Lung (tissue), 12 donors: Measurements from ENCODE around the gene TNFSF9. TPM values are rescaled to one million over a fixed set of nuclear protein-coding genes. Genes with fewer than 3 reads are reported as not detected.

Experiments
- ATAC-seq: fragments of 200-7000 bp; cut with Tn5 transposase; one replicate; pipeline ENCODE4 v1.9.1; 2020; ENCODE audit warnings: moderate number of reproducible peaks; ENCODE audit not compliant: insufficient read depth, low FRiP score
- DNase-seq, 3 donors: peaks; one replicate each; pipeline ENCODE4 v3.0.0-alpha.2; 2013 to 2017
- H3K27ac ChIP-seq, 2 donors: one replicate each; pipeline ENCODE4 v1.5.1; 2013; ENCODE audit warnings: mild to moderate bottlenecking in 2 of 2, moderate library complexity in 2 of 2, control low read depth in 1 of 2, inconsistent platforms in 1 of 2, low read depth in 1 of 2, low read length in 1 of 2
- H3K27me3 ChIP-seq, 3 donors: one replicate each; pipeline ENCODE4 v1.5.1; 2013; ENCODE audit warnings: low read length in 2 of 3; ENCODE audit not compliant: control insufficient read depth in 3 of 3, insufficient read depth in 3 of 3
- H3K36me3 ChIP-seq, 4 donors: one replicate each; pipeline ENCODE4 v1.5.1; 2013; ENCODE audit warnings: low read length in 4 of 4, mild to moderate bottlenecking in 1 of 4, moderate library complexity in 1 of 4; ENCODE audit not compliant: control insufficient read depth in 4 of 4, insufficient read depth in 4 of 4
- H3K4me1 ChIP-seq, 5 donors: one replicate each; pipeline ENCODE4 v1.5.1; 2013; ENCODE audit warnings: low read length in 5 of 5, mild to moderate bottlenecking in 2 of 5, moderate library complexity in 1 of 5; ENCODE audit not compliant: control insufficient read depth in 5 of 5, insufficient read depth in 5 of 5
- H3K4me3 ChIP-seq: one replicate; pipeline ENCODE4 v1.5.1; 2013; ENCODE audit warnings: mild to moderate bottlenecking, control low read depth, moderate library complexity
- H3K9ac ChIP-seq, 2 donors: one replicate each; pipeline ENCODE4 v1.5.1; 2013; ENCODE audit warnings: low read length in 2 of 2, control low read depth in 1 of 2; ENCODE audit not compliant: insufficient read depth in 1 of 2
- H3K9me3 ChIP-seq, 4 donors: one replicate each; pipeline ENCODE4 v1.5.1; 2013; ENCODE audit warnings: low read length in 3 of 4, mild to moderate bottlenecking in 1 of 4, moderate library complexity in 1 of 4; ENCODE audit not compliant: control insufficient read depth in 4 of 4, insufficient read depth in 3 of 4
- CTCF ChIP-seq: IDR thresholded peaks from 2 replicates; pipeline ENCODE4 v1.5.1; 2012; ENCODE audit warnings: mild to moderate bottlenecking; ENCODE audit errors: control extremely low read depth, extremely low read depth
- WGBS, 2 donors: extraction: QIAGEN DNeasy Blood & Tissue Kit; methylation state at CpG; one replicate each; pipeline ENCODE4 v1.1.7; 2013; 5-methylcytosine and 5-hydroxymethylcytosine counted together
- polyA plus RNA-seq, 2 donors: library from polyadenylated mRNA; stranded (reverse); fragments of 200-250 nt; gene quantifications; one replicate each; pipeline ENCODE4 v1.2.1, GENCODE V29; 2013
- total RNA-seq, 2 donors: library from RNA; depleted of rRNA in 1 of 2; stranded (reverse); fragments of >200 nt in 1 of 2; gene quantifications; one replicate each; pipeline ENCODE4 v1.2.1, GENCODE V29; 2014 to 2021
- donor health status: control.
- donor health status: control.
- donor health status: Bipolar disorder and iron deficiency.
- donor health status: healthy.
- donor health status: DM: yes; HTN: yes; CAD: no.

The TNFSF9 gene
- total and polyA plus RNA-seq, 4 donors: 1.00 to 10.1 (median 5.9) TPM

- no peak overlapping the region for H3K9ac ChIP-seq
- no peak for TF ChIP-seq CTCF
- ATAC-seq: no peak
These were observed 1.5 kb upstream of the TNFSF9 start for GRCh38 chr19:6529351-6529750.

DNA sequence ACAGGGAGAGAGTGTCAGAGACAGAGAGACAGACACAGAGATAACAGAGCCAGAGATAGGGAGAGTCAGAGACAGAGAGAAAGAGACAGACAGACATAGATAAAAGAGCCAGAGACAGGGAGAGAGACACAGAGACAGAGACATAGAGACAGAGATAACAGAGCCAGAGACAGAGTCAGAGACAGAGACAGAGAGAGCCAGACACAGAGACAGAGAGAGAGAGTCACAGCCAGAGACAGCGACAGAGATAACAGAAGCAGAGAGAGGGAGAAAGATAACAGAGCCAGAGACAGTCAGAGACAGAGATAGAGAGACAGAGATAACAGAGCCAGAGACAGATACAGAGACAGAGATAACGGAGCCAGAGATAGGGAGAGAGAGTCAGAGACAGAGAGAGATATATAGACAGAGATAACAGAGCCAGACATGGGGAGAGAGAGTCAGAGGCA is 865 bp upstream of the TNFSF9 start:
- DNase-seq (no peak), ATAC-seq (no peak)
- TF ChIP-seq CTCF: no peak
- peaks cover 0 to 23% (median 17%) of the 10 kb centered on the region in 3 donors for H3K27me3 ChIP-seq
- H3K4me1 ChIP-seq: peaks cover 0 to 34% (median 4%) of the 10 kb centered on the region in 5 donors
- H3K36me3 ChIP-seq: peaks cover 0 to 6% (median 0%) of the 10 kb centered on the region in 4 donors
- peak overlapping the region in 1 of 2 donors; percentile 97 for H3K9ac ChIP-seq
- WGBS, 2 donors: 75 to 81% methylated on average over 2 of the region's 2 CpGs
- H3K27ac ChIP-seq: no peak overlapping the region
- no peaks in the 10 kb centered on the region for H3K9me3 ChIP-seq
- H3K4me3 ChIP-seq: no peak overlapping the region

More at GRCh38 chr19:6529351-6529750, 1.5 kb upstream of the TNFSF9 start:
- H3K36me3 ChIP-seq: no peaks in the 10 kb centered on the region
- no peaks in the 10 kb centered on the region for H3K9me3 ChIP-seq
- 36 to 65% methylated on average over 2 of the region's 2 CpGs for WGBS, 2 donors
- H3K4me3 ChIP-seq: no peak overlapping the region
- no peak overlapping the region for H3K27ac ChIP-seq
- peaks cover 0 to 36% (median 4%) of the 10 kb centered on the region in 5 donors for H3K4me1 ChIP-seq
- peaks cover 0 to 18% (median 17%) of the 10 kb centered on the region in 3 donors for H3K27me3 ChIP-seq
- DNase-seq: no peak

DNA sequence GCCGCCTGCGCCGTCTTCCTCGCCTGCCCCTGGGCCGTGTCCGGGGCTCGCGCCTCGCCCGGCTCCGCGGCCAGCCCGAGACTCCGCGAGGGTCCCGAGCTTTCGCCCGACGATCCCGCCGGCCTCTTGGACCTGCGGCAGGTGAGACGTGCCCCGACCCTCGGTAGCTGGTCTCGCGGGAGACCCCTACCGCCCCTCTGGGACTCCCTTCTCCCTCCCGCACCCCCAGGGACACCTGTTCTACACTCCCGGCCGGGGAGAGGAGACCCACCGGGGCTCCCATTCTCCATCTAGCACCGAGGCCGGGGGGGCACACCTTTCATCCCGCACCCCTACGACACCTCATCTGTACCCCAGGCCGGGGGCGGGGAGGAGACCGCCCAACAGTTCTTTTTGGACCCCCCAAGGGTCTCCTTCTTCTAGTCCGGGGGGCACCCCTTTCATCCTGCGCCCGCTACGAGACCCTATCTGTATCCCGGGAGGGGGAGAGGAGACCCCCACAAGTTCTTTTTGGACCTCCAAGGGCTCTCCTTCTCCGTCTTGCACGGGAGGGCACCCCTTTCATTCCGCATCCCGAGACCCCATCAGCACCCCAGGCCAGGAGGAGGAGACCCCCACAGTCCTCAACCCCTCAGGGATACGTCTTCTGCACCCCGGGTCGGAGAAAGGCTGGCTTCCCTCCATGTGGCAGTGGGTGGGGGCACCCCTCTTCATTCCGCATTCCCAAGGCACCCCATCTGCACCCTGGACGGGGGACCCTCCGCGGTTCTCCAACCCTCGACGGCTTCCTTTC is 533 bp downstream of the TNFSF9 start:
- Histone ChIP-seq H3K27me3 (peaks cover 0 to 23% (median 20%) of the 10 kb centered on the region in 3 donors), H3K4me1 (peaks cover 0 to 34% (median 4%) of the 10 kb centered on the region in 5 donors), H3K9ac (no peak overlapping the region), H3K4me3 (peak overlapping the region; percentile 51), H3K9me3 (peaks cover 0 to 3% (median 0%) of the 10 kb centered on the region in 4 donors), H3K36me3 (peaks cover 0 to 6% (median 0%) of the 10 kb centered on the region in 4 donors), H3K27ac (peak overlapping the region in 1 of 2 donors; percentile 87)
- ATAC-seq (no peak), DNase-seq (peak in 1 of 3 donors; percentile 5)
- no peak for TF ChIP-seq CTCF
- WGBS, 2 donors: 10 to 11% methylated on average over 52 to 57 of the region's 57 CpGs
